DOHH2 (cell line): ENCODE data around the gene STYK1.

Source experiments
- EZH2phosphoT487 ChIP-seq: fragments of 200-600 bp; sonication (generic); IDR thresholded peaks from 2 replicates; pipeline ENCODE4 v1.6.1; 2017; ENCODE audit warnings: borderline replicate concordance, mild to moderate bottlenecking, antibody characterized with exemption, low read length, moderate library complexity, mixed read lengths
- TF ChIP-seq, protein P1 (sequence below): fragments of 200-600 bp; sonication (generic); IDR thresholded peaks from one replicate; pipeline ENCODE4 v1.5.1; 2014; ENCODE audit warnings: antibody characterized with exemption, mild to moderate bottlenecking, low read depth, low read length; ENCODE audit not compliant: poor library complexity, severe bottlenecking

DNA sequence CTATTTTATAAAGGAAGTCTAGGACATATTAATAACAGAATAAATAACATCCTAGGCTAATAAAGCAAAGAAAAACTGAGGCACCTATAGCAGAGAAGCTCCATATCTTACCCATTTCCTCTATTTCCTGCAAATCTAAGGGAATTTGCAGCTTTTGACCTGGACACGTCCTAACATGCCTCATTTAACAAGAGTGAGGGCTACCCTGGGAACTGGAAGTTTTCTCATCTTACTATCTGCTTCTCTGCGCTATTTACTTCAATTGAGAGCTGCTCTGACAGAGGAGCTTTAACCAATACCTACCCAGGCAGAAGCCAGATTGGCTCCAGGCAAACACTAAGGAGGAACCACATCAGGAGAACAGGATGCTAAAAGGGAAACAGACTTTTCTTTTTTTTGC lies 43.6 kb upstream of the STYK1 start:
- TF ChIP-seq, protein P1, sequence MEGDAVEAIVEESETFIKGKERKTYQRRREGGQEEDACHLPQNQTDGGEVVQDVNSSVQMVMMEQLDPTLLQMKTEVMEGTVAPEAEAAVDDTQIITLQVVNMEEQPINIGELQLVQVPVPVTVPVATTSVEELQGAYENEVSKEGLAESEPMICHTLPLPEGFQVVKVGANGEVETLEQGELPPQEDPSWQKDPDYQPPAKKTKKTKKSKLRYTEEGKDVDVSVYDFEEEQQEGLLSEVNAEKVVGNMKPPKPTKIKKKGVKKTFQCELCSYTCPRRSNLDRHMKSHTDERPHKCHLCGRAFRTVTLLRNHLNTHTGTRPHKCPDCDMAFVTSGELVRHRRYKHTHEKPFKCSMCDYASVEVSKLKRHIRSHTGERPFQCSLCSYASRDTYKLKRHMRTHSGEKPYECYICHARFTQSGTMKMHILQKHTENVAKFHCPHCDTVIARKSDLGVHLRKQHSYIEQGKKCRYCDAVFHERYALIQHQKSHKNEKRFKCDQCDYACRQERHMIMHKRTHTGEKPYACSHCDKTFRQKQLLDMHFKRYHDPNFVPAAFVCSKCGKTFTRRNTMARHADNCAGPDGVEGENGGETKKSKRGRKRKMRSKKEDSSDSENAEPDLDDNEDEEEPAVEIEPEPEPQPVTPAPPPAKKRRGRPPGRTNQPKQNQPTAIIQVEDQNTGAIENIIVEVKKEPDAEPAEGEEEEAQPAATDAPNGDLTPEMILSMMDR: no peak
- no peak for TF ChIP-seq EZH2phosphoT487
